Osteocyte (in vitro differentiated cells): ENCODE data around the gene IGF2R. TPM values are rescaled to one million over a fixed set of nuclear protein-coding genes. Genes with fewer than 3 reads are reported as not detected.
A peak's percentile ranks its signal among the peaks of the same experiment; 100 is the strongest.

ENCODE experiments used
- DNase-seq: peaks from one replicate; pipeline ENCODE4 v3.0.0; 2021; ENCODE audit warnings: mixed read lengths; ENCODE audit not compliant: unreplicated experiment; ENCODE audit errors: extremely low spot score
- H3K27ac Mint-ChIP-seq: one replicate; pipeline ENCODE4 v1.8.0; 2021; ENCODE audit warnings: mild to moderate bottlenecking, mixed read lengths; ENCODE audit not compliant: unreplicated experiment
- H3K27me3 Mint-ChIP-seq: one replicate; pipeline ENCODE4 v1.8.0; 2021; ENCODE audit warnings: mixed read lengths; ENCODE audit not compliant: unreplicated experiment
- H3K36me3 Mint-ChIP-seq: one replicate; pipeline ENCODE4 v1.8.0; 2021; ENCODE audit warnings: mixed read lengths; ENCODE audit not compliant: unreplicated experiment
- H3K4me1 Mint-ChIP-seq: one replicate; pipeline ENCODE4 v1.8.0; 2021; ENCODE audit warnings: mixed read lengths; ENCODE audit not compliant: unreplicated experiment
- H3K4me3 Mint-ChIP-seq: one replicate; pipeline ENCODE4 v1.8.0; 2021; ENCODE audit warnings: mild to moderate bottlenecking, moderate library complexity, mixed read lengths; ENCODE audit not compliant: unreplicated experiment
- H3K9me3 Mint-ChIP-seq: one replicate; pipeline ENCODE4 v1.8.0; 2021; ENCODE audit warnings: mixed read lengths; ENCODE audit not compliant: unreplicated experiment
- total RNA-seq: library from RNA; stranded (reverse); gene quantifications from 2 replicates; pipeline ENCODE4 v1.2.1, GENCODE V29; 2021
- TF ChIP-seq, protein P1 (sequence below): fragments of 200-600 bp; sonication (generic); IDR thresholded peaks from 2 replicates; pipeline ENCODE4 v1.5.0; 2021; ENCODE audit warnings: antibody characterized with exemption, mild to moderate bottlenecking, moderate library complexity

The IGF2R gene
- total RNA-seq, 1 donor from 2014 or later: 196 TPM

DNA sequence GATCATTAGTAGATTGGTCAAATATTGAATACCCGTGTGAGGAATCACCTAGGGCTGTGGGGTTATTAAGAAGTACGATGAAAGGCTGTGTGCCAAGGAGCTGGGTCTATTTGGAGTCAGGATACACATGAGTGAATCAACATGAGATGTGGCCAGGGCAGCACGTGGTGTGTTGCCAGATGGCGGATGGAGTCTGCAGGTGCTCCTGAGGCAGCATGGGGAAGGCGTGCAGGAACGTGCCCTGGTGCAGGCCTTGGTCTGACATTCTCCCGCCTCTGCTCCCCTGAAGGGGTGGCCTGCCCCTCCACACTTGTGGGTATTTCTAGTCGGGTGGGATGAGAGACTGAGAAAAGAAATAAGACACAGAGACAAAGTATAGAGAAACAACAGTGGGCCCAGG is 113.7 kb downstream of the IGF2R start:
- no peak for DNase-seq
- no peaks in the 10 kb centered on the region for H3K9me3 Mint-ChIP-seq
- peaks cover 64% of the 10 kb centered on the region for H3K36me3 Mint-ChIP-seq
- H3K27me3 Mint-ChIP-seq: no peaks in the 10 kb centered on the region
- H3K4me1 Mint-ChIP-seq: no peaks in the 10 kb centered on the region
- TF ChIP-seq, protein P1, sequence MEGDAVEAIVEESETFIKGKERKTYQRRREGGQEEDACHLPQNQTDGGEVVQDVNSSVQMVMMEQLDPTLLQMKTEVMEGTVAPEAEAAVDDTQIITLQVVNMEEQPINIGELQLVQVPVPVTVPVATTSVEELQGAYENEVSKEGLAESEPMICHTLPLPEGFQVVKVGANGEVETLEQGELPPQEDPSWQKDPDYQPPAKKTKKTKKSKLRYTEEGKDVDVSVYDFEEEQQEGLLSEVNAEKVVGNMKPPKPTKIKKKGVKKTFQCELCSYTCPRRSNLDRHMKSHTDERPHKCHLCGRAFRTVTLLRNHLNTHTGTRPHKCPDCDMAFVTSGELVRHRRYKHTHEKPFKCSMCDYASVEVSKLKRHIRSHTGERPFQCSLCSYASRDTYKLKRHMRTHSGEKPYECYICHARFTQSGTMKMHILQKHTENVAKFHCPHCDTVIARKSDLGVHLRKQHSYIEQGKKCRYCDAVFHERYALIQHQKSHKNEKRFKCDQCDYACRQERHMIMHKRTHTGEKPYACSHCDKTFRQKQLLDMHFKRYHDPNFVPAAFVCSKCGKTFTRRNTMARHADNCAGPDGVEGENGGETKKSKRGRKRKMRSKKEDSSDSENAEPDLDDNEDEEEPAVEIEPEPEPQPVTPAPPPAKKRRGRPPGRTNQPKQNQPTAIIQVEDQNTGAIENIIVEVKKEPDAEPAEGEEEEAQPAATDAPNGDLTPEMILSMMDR: no peak
- H3K4me3 Mint-ChIP-seq: no peak overlapping the region
- no peak overlapping the region for H3K27ac Mint-ChIP-seq

DNA sequence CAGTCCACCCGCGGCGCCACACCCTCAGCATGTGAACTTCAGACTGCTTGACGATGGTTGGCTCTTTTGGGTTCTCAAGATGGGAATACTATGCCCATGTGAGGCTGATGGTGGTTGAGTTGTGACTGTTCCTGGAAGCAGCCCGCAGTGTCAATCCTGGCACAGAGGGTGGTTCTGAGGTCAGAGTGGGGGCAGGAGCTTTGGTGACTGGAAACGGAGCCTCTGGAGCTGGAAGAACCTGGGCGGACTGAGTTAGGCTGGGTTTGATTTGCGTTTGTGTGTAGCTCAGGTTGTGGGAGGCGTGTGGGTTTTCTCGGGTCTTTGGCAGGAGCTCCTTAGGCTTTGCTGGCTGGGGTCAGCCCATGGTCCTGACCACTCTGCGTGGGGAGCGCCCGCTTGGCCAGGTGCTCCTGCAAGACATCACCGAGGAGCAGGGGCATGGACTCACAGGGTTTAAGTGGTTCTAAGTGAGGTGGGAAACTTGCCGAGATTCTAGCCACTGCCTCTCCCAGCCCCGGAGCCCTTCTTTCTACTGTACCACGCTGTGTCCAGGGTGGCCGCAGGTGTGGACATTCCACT is 115.4 kb downstream of the IGF2R start:
- Mint-ChIP-seq H3K36me3 (peaks cover 71% of the 10 kb centered on the region), H3K4me1 (no peaks in the 10 kb centered on the region), H3K27ac (no peak overlapping the region), H3K27me3 (no peaks in the 10 kb centered on the region), H3K4me3 (no peak overlapping the region), H3K9me3 (no peaks in the 10 kb centered on the region)
- TF ChIP-seq, protein P1: no peak
- DNase-seq: peak; percentile 77

DNA sequence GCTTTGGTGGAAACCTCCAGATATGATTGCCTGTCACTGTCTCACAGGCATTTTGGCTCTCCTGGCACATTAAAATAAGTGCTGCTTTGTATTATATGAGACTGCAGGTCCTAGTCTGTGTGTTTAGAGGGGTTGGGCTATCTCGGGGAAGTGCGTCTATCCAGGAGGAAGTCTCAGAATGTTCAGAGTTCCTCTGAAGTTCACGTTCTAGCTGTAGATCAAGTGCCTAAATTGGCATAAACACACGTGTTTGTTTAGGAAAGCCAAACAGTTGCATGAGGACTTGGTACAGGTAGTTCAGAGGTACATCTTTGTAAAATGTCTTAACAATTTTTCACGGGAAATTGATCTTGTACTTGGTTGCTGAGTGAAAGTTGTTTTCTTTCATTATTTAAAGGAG is 116.3 kb downstream of the IGF2R start:
- Mint-ChIP-seq H3K4me1 (no peaks in the 10 kb centered on the region), H3K9me3 (no peaks in the 10 kb centered on the region), H3K27ac (peak overlapping the region; percentile 20), H3K4me3 (no peak overlapping the region), H3K36me3 (peaks cover 71% of the 10 kb centered on the region), H3K27me3 (no peaks in the 10 kb centered on the region)
- DNase-seq: no peak
- TF ChIP-seq, protein P1: no peak

DNA sequence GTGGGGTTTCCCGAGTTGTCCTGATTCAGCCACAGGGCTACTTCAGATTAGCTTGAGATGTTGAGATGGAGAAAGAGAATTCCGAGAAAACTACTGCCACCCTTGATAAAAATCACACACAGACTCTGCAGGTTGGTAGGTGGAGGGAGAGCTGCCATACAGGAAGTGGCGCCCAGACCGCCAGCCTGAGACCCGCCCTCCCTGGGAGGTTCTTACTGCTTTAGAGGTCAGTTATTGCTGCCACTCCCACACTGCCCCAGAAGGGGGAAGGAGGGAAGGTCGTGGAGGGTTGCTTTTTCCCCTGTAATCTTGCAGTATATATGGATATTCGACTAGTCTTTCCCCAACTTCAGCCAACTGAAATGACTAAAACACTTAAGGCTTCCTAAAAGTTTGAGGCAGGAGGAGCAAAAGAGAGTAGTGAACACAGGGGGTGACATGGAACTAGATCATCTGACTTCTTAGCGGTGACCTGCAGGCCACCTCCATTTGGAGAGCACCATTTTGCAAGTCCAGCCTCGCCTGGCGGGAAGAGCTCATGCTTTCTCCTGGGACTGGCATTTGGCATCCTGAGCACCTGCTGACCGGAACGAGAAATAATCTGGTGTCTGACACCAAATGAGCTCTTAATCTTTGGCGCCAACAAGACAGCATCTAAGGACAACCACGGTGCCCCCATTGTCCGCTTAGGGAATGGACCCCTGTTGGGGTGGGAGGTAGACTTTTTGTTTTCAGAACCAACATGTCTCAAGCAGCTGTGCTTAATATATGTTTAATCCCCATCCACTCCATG is 117.0 kb downstream of the IGF2R start:
- no peaks in the 10 kb centered on the region for H3K9me3 Mint-ChIP-seq
- no peaks in the 10 kb centered on the region for H3K4me1 Mint-ChIP-seq
- TF ChIP-seq, protein P1: no peak
- H3K27ac Mint-ChIP-seq: no peak overlapping the region
- DNase-seq: peak; percentile 74
- no peak overlapping the region for H3K4me3 Mint-ChIP-seq
- H3K27me3 Mint-ChIP-seq: no peaks in the 10 kb centered on the region
- peaks cover 69% of the 10 kb centered on the region for H3K36me3 Mint-ChIP-seq

DNA sequence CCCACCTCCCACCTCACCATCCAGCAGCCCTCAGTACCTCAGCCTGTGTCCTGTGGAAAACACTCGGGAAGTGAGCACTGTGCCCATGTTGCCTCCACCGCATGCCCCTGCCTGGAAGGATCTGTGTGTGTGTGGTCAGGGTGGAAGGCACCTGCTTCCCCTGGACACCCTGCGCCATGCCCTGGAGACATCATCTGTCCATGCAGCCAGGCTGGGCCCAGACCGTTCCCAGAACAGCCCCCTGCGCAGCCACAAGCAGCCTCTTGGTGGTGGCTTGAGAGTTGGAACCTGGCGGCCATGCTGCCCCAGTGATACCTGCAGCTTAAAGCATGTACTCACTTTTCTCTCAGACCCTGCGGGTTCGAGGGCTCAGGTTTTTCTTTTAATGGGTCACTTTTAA is 117.9 kb downstream of the IGF2R start:
- DNase-seq: peak; percentile 81
- TF ChIP-seq, protein P1: no peak
- H3K36me3 Mint-ChIP-seq: peaks cover 62% of the 10 kb centered on the region
- no peaks in the 10 kb centered on the region for H3K4me1 Mint-ChIP-seq
- H3K9me3 Mint-ChIP-seq: no peaks in the 10 kb centered on the region
- H3K4me3 Mint-ChIP-seq: no peak overlapping the region
- no peak overlapping the region for H3K27ac Mint-ChIP-seq
- no peaks in the 10 kb centered on the region for H3K27me3 Mint-ChIP-seq
